NCI-H82 (cell line): ENCODE measurements around the gene TC2N.
"Not testable (repeated sequence)": the region's sequence is repeated elsewhere in the genome, so short reads cannot be mapped to it uniquely, and the experiment has no call there.

ENCODE experiments used
- DNase-seq: peaks from one replicate; lab custom pipeline; 2025; lab: John Stamatoyannopoulos, UW

Gene TC2N

GRCh38 chr14:91869556-91869955, 2.2 kb upstream of the TC2N start:
- DNase-seq = no peak

GRCh38 chr14:91866511-91867295, 633 bp downstream of the TC2N start:
- DNase-seq = no peak

GRCh38 chr14:91866061-91866460, 1.3 kb downstream of the TC2N start:
- no peak for DNase-seq

GRCh38 chr14:91862417-91862816, 4.9 kb downstream of the TC2N start:
- no peak for DNase-seq

- DNase-seq = no peak
These were observed 6.2 kb downstream of the TC2N start for GRCh38 chr14:91861091-91861490.

- DNase-seq = no peak
These were observed 7.1 kb downstream of the TC2N start for GRCh38 chr14:91860238-91860637.

GRCh38 chr14:91858536-91859275, 8.6 kb downstream of the TC2N start:
- DNase-seq = peak; percentile 20

DNA sequence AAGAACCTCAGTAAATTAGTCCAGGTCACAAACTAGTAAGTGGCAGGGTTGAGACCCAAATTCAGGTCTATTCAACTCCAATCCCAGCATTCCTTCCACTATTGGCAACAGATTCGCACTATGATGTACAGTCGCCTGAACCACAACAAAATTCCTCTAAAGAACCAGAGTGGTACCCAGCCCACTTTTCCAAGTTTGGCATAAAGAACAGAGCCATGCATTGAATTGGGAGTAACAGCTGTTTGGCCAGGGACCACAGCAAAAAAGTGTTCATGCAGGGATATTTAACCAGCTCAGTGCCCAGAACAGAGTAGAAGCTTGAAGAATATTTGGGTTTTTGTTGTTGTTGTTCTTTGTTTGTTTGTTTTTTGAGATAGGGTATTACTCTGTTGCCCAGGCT, 9.7 kb downstream of the TC2N start:
- no peak for DNase-seq

- DNase-seq = no peak
These were observed 12.9 kb downstream of the TC2N start for GRCh38 chr14:91854327-91854934.

- DNase-seq = no peak
These were observed 15.8 kb downstream of the TC2N start for GRCh38 chr14:91851563-91851962.

GRCh38 chr14:91848504-91849001, 18.8 kb downstream of the TC2N start:
- no peak for DNase-seq

- no peak for DNase-seq
These were observed 19.6 kb downstream of the TC2N start for GRCh38 chr14:91847693-91848092.

DNA sequence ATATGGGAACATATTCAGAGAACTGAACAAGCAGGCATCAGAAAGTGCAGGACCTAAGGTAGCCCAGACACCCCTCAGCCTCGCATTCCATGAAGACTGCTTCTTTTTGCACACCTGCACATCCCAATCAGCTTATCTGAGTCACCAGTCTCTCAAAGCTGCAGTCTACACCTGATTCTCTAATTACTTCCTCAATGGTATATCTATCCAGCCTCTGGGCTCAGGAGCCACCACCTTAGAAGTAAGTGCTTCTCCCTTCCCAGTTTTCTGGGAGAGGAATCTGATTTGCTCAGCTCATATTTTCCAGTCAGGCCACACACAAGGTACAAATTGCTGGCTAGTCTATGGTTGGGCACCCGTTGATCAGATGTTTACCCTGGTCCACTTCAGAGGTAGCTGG, 21.7 kb downstream of the TC2N start:
- DNase-seq = no peak

DNA sequence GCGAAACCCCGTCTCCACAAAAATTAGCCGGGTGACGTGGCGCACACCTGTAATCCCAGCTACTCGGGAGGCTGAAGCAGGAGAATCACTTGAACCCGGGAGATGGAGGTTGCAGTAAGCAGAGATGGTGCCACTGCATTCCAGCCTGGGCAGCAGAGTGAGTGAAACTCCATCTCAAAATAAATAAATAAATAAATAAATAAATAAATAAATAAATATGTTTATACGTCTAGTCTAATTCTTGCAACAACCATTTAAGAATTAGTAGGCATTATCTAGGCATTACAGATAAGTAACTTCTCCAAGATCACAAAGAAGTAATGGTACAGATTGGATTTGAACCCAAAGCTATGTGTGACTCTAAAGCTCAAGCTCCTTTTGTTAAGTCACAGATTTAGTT, 22.3 kb downstream of the TC2N start:
- not testable (repeated sequence) for DNase-seq

GRCh38 chr14:91844029-91844428, 23.3 kb downstream of the TC2N start:
- no peak for DNase-seq

GRCh38 chr14:91843437-91843836, 23.9 kb downstream of the TC2N start:
- no peak for DNase-seq

GRCh38 chr14:91841065-91841464, 26.3 kb downstream of the TC2N start:
- DNase-seq = no peak

DNA sequence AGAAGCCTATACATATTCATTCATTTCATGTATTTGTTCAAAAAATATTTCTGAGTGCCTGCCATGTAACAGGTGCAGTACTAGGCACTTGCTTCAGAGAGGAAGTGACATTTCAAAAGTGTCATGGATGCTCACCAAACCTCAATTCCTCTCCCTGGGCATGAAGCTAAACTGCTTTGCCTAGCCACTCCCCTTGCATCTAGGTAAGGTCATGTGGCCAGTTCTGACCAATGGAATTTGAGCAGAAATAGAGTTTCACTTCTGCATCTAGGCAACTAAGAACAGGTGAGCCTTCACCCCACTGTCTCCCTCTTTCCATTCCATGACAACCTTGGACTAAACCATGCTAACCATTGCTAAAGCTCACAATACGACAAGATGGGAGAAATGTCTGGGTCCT, 27.6 kb downstream of the TC2N start:
- DNase-seq = no peak

DNA sequence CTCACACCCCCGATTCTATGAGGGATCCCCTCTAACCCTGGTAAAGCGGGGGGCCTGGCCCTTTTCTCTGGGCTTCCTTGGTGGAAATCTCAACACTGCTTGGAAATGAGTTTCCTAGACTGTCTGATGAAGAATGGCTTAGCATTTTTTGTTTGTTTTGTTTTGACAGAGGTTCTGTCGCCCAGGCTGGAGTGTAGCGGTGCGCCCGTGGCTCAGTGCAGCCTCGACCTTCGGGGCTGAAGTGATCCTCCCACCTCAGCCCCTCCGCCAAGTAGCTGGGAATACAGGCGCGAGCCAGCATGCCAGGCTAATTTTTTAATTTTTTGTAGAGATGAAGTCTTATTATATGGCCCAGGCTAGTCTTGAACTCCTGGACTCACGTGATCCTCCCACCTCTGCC, 30.3 kb downstream of the TC2N start:
- DNase-seq = no peak

DNA sequence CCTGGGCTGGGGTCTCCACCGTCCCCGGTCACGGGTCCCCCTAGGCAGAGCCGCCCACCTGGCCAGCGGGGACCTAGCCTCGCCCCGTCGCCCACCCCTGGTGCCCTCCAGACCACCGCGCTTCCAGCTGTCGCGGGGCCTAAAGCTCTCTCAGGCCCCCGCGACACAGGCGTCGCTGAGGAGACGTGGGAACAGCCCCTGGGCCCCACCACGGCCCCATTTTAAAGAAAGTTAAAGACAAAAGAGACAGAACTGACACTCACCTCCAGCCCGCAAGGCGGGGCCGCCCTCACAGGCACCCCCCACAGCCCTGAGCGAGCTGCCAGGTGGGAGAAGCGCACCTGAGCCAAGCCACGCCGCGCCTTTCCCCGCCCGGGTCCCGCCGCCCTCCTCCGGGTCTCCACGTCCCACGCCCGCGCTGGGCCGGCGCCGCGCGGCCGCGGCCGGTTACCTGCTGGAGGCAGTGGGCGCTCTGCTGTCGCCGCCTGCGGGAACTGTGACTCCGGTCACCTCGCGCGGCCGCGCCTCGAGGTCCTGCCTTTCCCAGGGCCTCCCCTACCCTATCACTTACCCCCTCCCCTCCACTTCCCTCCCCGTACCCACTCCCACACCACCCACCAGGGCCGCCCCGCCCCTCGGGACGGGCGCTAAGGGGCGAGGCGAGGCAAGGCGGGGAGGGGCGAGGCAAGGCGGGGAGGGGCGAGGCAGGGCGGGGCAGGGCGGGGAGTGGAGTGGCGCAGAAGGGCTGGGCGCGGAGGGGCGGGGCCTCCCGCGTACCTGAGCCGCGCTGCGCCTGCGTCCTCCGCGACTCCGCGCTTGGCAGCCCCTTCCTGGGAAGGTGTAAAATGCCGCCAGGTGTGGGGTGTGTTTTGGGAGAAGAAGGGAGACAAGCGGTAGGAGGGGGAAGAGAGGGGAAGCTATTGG, 31.2 kb downstream of the TC2N start:
- DNase-seq = peak; percentile 75

GRCh38 chr14:91835197-91835919, 32.0 kb downstream of the TC2N start:
- peak; percentile 2 for DNase-seq
